Ovary (tissue), 3 donors: Measurements from ENCODE around the gene HS1BP3.

Experiments used
- EP300 ChIP-seq: sonication (generic); formaldehyde crosslinking; IDR thresholded peaks from one replicate; pipeline ENCODE4 v1.6.1; 2017; ENCODE audit warnings: antibody characterized with exemption
- TF ChIP-seq, protein P1 (sequence below), 3 donors: fragments of 450-650 bp in 2 of 3; fragments of 200-600 bp in 1 of 3; IDR thresholded peaks; one replicate each; pipeline versions ENCODE4 v1.5.1 to v1.8.0; 2016 to 2022; ENCODE audit warnings: antibody characterized with exemption in 3 of 3, mild to moderate bottlenecking in 1 of 3
- donor health status: DM: no; HTN: no; CAD: no.

GRCh38 chr2:20651731-20652099, 817 bp upstream of the HS1BP3 start:
- TF ChIP-seq, protein P1, sequence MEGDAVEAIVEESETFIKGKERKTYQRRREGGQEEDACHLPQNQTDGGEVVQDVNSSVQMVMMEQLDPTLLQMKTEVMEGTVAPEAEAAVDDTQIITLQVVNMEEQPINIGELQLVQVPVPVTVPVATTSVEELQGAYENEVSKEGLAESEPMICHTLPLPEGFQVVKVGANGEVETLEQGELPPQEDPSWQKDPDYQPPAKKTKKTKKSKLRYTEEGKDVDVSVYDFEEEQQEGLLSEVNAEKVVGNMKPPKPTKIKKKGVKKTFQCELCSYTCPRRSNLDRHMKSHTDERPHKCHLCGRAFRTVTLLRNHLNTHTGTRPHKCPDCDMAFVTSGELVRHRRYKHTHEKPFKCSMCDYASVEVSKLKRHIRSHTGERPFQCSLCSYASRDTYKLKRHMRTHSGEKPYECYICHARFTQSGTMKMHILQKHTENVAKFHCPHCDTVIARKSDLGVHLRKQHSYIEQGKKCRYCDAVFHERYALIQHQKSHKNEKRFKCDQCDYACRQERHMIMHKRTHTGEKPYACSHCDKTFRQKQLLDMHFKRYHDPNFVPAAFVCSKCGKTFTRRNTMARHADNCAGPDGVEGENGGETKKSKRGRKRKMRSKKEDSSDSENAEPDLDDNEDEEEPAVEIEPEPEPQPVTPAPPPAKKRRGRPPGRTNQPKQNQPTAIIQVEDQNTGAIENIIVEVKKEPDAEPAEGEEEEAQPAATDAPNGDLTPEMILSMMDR (IDR thresholded peaks at IDR 0.05): no peak
- no peak for TF ChIP-seq EP300
